Fibroblast of skin of back (primary cell): ENCODE results near the gene ANAPC2.
A peak's percentile ranks its signal among the peaks of the same experiment; 100 is the strongest.

Source experiments
- DNase-seq: peaks from one replicate; pipeline ENCODE4 v3.0.0-alpha.2; 2013

The ANAPC2 gene

DNA sequence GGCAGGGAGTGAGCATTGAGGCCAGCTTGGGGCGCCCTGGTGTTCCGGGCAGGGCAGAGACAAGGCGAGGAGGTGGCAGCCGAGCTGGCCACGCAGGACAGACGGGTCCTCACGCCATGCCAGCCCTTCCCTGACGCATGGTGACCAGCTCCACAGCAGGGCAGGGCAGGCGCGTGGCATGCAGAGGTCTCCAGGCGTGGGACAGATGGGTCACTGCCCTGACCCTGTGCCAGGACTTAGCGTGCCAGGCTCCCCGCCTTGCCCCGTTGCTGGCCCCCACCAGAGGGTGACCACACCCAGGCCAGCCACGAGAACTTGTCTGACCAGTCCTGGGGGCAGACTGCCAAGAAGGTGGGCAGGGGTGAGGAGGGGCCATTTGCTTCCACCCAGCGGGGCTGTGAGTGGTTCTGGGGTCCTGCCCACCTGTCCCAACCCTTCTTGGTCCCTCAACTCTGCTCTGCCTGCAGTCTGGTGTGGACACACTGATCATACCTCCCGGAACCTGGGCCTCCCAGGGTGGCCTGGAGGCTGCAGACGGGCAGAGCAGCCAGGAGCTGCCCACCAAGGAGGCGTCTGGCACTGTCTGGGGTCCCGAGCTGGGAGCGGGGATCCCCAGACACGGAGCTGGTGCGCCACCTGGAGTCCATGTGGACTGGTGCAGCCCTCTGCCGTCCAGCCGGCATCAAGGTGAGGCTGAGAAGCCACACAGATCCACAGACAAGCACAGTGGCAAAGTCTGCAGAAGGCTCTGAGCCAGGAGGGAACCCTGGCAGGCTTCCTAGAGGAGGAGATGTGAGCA, 38.9 kb upstream of the ANAPC2 start, which contains the start of gene RNF224:
TSS of gene RNF224 (plus strand) at position 449 of the 799 bp plus-strand sequence. CDS start 834 bp downstream, outside the sequence.
- peak; percentile 60 for DNase-seq

DNA sequence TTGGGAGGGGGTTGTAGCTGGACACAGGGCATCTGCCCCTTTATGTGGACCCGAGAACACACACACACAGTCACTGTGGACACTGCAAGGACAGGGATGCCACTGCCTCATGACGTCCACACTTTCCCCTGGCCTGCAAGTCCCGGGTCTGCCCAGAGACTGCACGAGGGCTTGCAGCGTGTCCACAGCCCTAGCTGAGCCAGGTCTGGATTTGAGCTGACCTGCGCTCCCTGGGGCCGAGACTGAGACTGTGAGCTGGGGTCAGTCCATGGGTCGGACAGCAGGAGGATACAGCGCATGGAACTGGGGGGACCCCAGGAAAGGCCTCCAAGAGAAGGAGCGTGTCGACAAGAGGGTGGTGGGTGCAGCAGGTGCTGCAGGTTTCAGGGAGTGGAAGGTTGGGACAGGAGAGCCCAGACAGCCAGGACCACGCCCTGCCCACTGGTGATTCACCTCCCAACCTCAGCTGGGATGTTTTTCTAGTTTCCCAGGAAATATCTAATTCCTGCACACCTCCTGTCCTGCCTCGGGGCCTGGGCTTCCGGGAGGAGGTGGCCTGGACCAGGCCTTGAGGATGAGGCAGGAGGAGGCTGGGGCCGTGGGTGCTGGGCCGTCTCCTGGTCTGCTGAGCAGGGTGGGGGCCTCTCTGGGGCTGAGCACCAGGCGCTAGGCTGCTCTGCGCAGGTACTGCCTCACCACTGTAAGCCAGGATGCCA, 38.1 kb upstream of the ANAPC2 start:
- DNase-seq, result no peak

DNA sequence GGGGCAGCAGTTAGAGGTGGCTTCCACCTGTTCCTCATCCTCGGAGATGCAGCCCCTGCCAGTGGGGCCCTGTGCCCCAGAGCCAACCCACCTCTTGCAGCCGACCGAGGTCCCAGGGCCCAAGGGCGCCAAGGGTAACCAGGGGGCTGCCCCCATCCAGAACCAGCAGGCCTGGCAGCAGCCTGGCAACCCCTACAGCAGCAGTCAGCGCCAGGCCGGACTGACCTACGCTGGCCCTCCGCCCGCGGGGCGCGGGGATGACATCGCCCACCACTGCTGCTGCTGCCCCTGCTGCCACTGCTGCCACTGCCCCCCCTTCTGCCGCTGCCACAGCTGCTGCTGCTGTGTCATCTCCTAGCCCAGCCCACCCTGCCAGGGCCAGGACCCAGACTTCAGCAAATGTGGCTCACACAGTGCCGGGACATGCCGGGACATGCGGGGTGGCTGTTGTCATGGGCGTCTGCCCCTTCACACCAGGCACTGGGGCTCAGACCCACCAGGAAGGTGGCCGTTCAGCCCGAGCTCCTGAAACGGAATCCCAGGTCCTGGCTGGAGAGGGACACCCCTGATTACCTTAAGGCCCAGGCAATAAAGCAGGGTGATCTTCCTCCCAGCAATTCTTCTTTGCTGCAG, 37.5 kb upstream of the ANAPC2 start:
- DNase-seq, result no peak

DNA sequence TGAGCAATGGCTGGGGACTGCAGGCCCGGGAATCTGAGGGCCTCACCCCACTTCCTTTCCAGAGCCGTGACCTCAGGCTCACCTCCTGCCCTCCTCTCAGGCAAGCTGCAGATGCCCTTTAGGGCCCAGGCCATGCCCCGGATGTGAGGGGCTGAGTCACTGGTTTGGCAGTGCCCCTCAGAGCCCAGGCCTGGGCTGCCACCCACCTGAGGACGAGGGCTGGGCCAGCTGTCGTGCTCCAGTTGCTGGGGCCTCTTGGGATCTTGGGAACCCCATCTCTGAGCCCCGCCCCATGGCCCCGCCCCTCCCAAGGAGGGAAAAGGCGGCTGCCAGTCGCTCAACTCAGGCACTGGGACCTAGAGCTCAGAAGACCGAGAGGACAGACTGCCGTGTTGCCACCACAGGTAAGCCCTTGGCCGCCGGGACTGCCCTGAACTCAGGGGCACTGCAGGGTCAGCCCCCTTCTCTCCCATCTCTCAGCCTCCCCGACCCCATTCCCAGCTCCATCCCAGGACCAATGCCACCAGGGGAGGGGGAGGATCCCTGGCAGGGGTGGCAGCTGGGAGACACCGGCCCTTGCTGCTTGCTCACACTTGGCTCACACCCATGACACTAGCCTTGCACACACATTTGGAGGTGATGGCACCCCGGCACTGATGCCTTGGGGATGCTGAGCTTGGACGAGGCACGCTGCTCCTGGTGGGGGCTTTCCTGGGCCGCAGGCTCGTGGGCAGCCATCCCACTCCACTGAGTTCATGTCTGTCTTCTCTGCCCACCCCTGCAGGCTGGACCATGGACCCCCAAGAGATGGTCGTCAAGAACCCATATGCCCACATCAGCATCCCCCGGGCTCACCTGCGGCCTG, 36.7 kb upstream of the ANAPC2 start, which contains the start of gene CYSRT1:
TSS of gene CYSRT1 (plus strand) at position 345 of the 865 bp plus-strand sequence. CDS start at position 793, 448 bp downstream.
- DNase-seq, result no peak

GRCh38 chr9:137223078-137223970, 35.0 kb upstream of the ANAPC2 start:
- DNase-seq, result peak; percentile 97

- DNase-seq, result no peak
These were observed 34.1 kb upstream of the ANAPC2 start, which contains the start of gene RNF208 for GRCh38 chr9:137222190-137223077. TSS of gene RNF208 (minus strand) at chr9:137222240. CDS start at chr9:137221212, 1,028 bp downstream.

DNA sequence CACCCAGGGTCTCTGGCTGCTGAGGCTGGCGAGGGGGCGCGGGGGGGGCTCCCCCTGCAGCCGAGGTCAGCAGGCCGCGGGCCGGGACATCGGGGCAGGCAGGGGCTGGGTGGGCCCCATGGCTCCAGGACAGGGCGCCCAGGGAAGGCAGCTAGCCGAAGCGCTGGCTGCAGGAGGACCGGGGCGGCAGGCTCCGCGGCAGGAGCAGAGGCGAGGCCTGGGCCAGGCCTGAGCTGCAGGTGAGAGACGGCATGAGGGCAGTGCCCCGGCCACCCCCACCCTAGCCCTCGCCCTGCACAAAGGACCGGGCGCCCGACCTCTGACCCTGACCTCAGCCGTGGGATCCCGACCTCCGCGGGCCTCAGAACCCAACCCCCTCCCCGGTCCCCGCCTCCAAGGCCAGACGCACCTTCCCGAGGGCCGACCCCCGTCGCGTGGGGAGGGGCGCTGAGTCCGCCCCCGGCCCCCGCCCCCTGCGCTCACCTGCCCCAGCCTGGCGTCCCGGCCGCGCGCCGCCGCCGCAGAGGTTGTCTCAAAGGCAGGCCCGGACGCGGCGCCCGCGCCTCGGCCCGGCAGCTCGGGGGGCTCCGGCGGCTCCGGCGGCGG, 33.2 kb upstream of the ANAPC2 start:
- DNase-seq, result no peak

GRCh38 chr9:137221095-137221505, 32.7 kb upstream of the ANAPC2 start:
- no peak for DNase-seq

- DNase-seq, result no peak
These were observed 32.1 kb upstream of the ANAPC2 start for GRCh38 chr9:137220317-137221094.

- DNase-seq, result no peak
These were observed 31.5 kb upstream of the ANAPC2 start for GRCh38 chr9:137219757-137220316.

- peak; percentile 50 for DNase-seq
These were observed 30.5 kb upstream of the ANAPC2 start for GRCh38 chr9:137218754-137219271.

GRCh38 chr9:137218212-137218753, 29.9 kb upstream of the ANAPC2 start:
- no peak for DNase-seq

GRCh38 chr9:137217276-137218211, 29.2 kb upstream of the ANAPC2 start:
- no peak for DNase-seq

- DNase-seq, result no peak
These were observed 28.0 kb upstream of the ANAPC2 start for GRCh38 chr9:137216188-137216965.

GRCh38 chr9:137215196-137215986, 27.0 kb upstream of the ANAPC2 start:
- DNase-seq, result no peak
